Epithelial cell of esophagus (primary cell): ENCODE measurements around the gene PRR3.

Source experiments
- DNase-seq: peaks from one replicate; pipeline ENCODE4 v3.0.0; 2010; ENCODE audit warnings: low read depth
- H3K4me3 ChIP-seq: 2 replicates; pipeline ENCODE4 v1.5.1; 2011; ENCODE audit warnings: mild to moderate bottlenecking, low read length, control low read depth
- TF ChIP-seq, protein P1 (sequence below): IDR thresholded peaks from 2 replicates; pipeline ENCODE4 v1.5.1; 2011; ENCODE audit warnings: low read depth, mild to moderate bottlenecking, low read length, control low read depth, inconsistent platforms; ENCODE audit not compliant: insufficient read depth; ENCODE audit errors: missing control alignments

PRR3 gene

GRCh38 chr6:30544666-30545272, 12.3 kb upstream of the PRR3 start:
- TF ChIP-seq, protein P1, sequence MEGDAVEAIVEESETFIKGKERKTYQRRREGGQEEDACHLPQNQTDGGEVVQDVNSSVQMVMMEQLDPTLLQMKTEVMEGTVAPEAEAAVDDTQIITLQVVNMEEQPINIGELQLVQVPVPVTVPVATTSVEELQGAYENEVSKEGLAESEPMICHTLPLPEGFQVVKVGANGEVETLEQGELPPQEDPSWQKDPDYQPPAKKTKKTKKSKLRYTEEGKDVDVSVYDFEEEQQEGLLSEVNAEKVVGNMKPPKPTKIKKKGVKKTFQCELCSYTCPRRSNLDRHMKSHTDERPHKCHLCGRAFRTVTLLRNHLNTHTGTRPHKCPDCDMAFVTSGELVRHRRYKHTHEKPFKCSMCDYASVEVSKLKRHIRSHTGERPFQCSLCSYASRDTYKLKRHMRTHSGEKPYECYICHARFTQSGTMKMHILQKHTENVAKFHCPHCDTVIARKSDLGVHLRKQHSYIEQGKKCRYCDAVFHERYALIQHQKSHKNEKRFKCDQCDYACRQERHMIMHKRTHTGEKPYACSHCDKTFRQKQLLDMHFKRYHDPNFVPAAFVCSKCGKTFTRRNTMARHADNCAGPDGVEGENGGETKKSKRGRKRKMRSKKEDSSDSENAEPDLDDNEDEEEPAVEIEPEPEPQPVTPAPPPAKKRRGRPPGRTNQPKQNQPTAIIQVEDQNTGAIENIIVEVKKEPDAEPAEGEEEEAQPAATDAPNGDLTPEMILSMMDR, result peak; percentile 79
- H3K4me3 ChIP-seq, result no peak overlapping the region
- peak; percentile 70 for DNase-seq

DNA sequence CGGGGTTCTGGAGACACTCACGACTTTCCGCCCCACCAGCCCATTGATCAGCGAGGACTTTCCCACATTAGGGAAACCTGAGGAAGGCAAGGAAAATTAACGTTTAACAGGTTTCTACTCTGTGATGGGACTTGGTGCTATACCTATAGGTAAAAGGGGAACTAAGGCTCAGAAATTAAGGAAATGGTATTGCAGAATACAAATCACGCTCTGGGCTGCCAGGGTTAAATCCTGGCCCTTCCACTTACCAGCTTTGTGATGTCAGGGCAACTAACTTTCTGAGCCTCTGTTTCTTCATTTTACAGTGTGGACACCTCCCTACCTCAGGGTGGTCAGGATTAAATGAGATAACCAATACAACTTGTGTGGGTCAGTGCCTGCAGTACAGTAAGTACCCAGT, 9.6 kb upstream of the PRR3 start:
- TF ChIP-seq, protein P1, result no peak
- H3K4me3 ChIP-seq, result no peak overlapping the region
- DNase-seq, result no peak

DNA sequence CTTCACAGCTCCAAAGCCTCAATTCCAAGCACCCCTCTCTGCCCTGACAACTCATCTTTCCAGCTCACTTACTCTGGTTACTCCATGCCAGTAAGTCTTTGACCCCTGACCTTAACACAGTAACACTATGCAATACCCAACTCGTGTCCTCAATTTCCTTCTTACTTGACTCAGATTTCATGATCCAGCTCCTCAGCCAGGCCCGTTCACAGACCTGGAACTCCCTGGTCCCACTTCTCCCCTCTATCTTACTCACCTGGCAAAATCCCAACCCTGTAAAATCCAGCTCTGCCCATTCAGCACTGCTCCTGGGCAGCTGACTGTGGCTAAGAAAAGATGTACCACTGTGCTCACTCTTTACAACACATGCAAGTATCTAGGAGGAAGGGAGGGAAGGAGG, 8.7 kb upstream of the PRR3 start:
- no peak overlapping the region for H3K4me3 ChIP-seq
- DNase-seq, result no peak
- TF ChIP-seq, protein P1, result no peak

GRCh38 chr6:30554404-30554803, 2.7 kb upstream of the PRR3 start:
- no peak for DNase-seq
- TF ChIP-seq, protein P1, result no peak
- no peak overlapping the region for H3K4me3 ChIP-seq

DNA sequence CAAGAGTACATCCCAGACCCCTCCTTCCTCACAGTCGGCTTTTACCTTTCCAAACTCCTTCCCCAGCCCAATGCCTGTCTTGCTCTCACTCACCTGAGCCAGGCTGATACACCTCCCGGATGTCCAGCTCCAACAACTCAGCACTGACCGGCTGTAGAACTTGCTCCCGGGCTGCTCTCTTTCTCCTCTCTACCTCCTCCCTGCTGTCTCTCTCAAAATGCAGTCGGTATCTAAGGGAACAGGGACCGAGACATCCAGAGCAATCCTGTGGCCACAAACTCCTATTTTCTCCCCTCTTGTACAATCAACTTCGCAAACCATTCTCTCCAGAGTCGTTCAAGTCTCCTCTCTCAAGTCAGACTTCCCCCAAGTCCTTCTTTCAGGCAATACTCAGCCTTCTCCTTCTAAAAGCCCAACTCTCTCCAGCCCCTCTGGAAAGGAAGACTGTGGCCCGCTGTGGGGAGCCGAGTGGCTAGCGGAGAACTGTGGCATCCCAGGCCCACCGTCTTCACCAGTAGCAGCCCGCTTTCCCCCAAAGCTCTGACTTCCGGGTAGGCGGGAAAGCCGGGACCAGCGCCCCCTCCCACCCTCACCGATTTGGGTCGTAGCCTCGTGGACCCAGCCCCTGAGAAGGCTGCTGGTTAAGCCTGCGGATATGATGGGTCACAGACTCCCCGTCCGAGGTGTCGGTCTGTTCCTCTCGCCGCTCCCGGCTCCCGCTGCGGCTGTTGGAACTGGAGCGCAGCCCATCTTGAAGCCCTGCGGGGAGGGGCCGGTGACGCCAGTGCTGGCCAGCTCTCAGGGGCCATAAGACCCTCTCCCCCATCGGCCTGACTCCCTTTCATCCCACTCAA, 1.9 kb upstream of the PRR3 start:
- TF ChIP-seq, protein P1, result no peak
- H3K4me3 ChIP-seq, result peak overlapping the region; percentile 98
- DNase-seq, result peak; percentile 20

- no peak for DNase-seq
- peak overlapping the region; percentile 98 for H3K4me3 ChIP-seq
- TF ChIP-seq, protein P1, result no peak
Observed at GRCh38 chr6:30555816-30556065, 1.4 kb upstream of the PRR3 start.
